GM12878 (cell line): ENCODE results near the gene DYNLL1. TPM values are rescaled to one million over a fixed set of nuclear protein-coding genes. Genes with fewer than 3 reads are reported as not detected.
A peak's percentile ranks its signal among the peaks of the same experiment; 100 is the strongest.

ENCODE experiments used
- ATAC-seq: fragments of 200-7000 bp; cut with Tn5 transposase; 3 replicates; pipeline ENCODE4 v1.9.1; 2020; ENCODE audit warnings: mild to moderate bottlenecking, moderate library complexity
- BruUV-seq: library from RNA; stranded (reverse); fragments of 400-500 nt; replicated peaks from 2 replicates; lab custom pipeline; 2021; lab: Mats Ljungman, UMichigan
- CTCF ChIA-PET: fragments of 300-600 bp; sonication (Branson Sonifier 250); formaldehyde crosslinking; extraction: SDS; loops from one replicate; lab custom pipeline; 2021; ENCODE audit warnings: inconsistent platforms; lab: Yijun Ruan, JAX
- POLR2A ChIA-PET: fragments of 350-600 bp; formaldehyde crosslinking; extraction: SDS; loops from one replicate; lab custom pipeline; 2021; ENCODE audit warnings: inconsistent platforms; lab: Charles Lee
- RAD21 ChIA-PET: fragments of 300-600 bp; sonication (Branson Sonifier 250); formaldehyde crosslinking; loops from one replicate; lab custom pipeline; 2023; ENCODE audit warnings: antibody characterized with exemption; ENCODE audit not compliant: unreplicated experiment; lab: Charles Lee
- SMC1A ChIA-PET: fragments of 300-600 bp; sonication (Branson Sonifier 250); formaldehyde crosslinking; loops from one replicate; lab custom pipeline; 2023; ENCODE audit not compliant: unreplicated experiment, uncharacterized antibody; lab: Charles Lee
- DNase-seq: peaks from one replicate; pipeline ENCODE4 v3.0.0-alpha.2; 2011; ENCODE audit warnings: low read depth, low spot score
- FAIRE-seq: peaks from 3 replicates; lab custom pipeline; 2011; peaks lifted over from hg19 to GRCh38; lab: Jason Lieb, UNC
- H2AFZ ChIP-seq: 2 replicates; pipeline ENCODE4 v1.6.0; 2011; ENCODE audit warnings: low read depth, low read length, control low read depth; ENCODE audit not compliant: control insufficient read depth
- H3K27ac ChIP-seq: 2 replicates; pipeline ENCODE4 v1.5.1; 2011; ENCODE audit warnings: control low read depth; ENCODE audit not compliant: control insufficient read depth, insufficient read depth
- H3K27me3 ChIP-seq, 2 experiments: replicated peaks in 1 of 2; 2 replicates each; pipeline versions ENCODE4 v1.6.0 to v1.6.1; 2011; ENCODE audit warnings: low read length in 1 of 2; ENCODE audit not compliant: control insufficient read depth in 2 of 2, insufficient read depth in 2 of 2
- H3K36me3 ChIP-seq, 2 experiments: 2 replicates each; pipeline ENCODE4 v1.5.1; 2011; ENCODE audit warnings: low read length in 1 of 2; ENCODE audit not compliant: control insufficient read depth in 2 of 2, insufficient read depth in 2 of 2
- H3K4me1 ChIP-seq: 2 replicates; pipeline ENCODE4 v1.6.1; 2011; ENCODE audit warnings: mild to moderate bottlenecking, low read length, moderate library complexity, mixed read lengths; ENCODE audit not compliant: control insufficient read depth, insufficient read depth
- H3K4me2 ChIP-seq: 2 replicates; pipeline ENCODE4 v1.6.0; 2011; ENCODE audit warnings: control low read depth; ENCODE audit not compliant: control insufficient read depth, insufficient read depth
- H3K4me3 ChIP-seq: fragments of 200-600 bp; sonication (generic); 2 replicates; pipeline ENCODE4 v1.5.1; 2016
- H3K79me2 ChIP-seq: 2 replicates; pipeline ENCODE4 v1.6.0; 2011; ENCODE audit warnings: low read length; ENCODE audit not compliant: control insufficient read depth, insufficient read depth
- H3K9ac ChIP-seq: 2 replicates; pipeline ENCODE4 v1.8.0; 2011; ENCODE audit warnings: low read length, control low read depth, mixed read lengths; ENCODE audit not compliant: control insufficient read depth, insufficient read depth
- H3K9me3 ChIP-seq: replicated peaks from 3 replicates; pipeline ENCODE4 v1.5.1; 2011; ENCODE audit warnings: mild to moderate bottlenecking, low read length; ENCODE audit not compliant: control insufficient read depth, insufficient read depth
- H4K20me1 ChIP-seq: 2 replicates; pipeline ENCODE4 v1.6.0; 2011; ENCODE audit not compliant: control insufficient read depth, insufficient read depth
- CBFB ChIP-seq: IDR thresholded peaks from 2 replicates; pipeline ENCODE4 v1.6.1; 2016; ENCODE audit warnings: antibody characterized with exemption, low read depth
- MEF2B ChIP-seq: fragments of 450-650 bp; IDR thresholded peaks from 2 replicates; pipeline ENCODE4 v1.6.1; 2018; ENCODE audit warnings: mild to moderate bottlenecking, moderate library complexity; ENCODE audit not compliant: partially characterized antibody, poor library complexity, severe bottlenecking
- MYB ChIP-seq: fragments of 150-350 bp; IDR thresholded peaks from 2 replicates; pipeline ENCODE4 v1.6.1; 2014; ENCODE audit warnings: mild to moderate bottlenecking, low read depth, low read length, borderline replicate concordance
- ZBED1 ChIP-seq: IDR thresholded peaks from 2 replicates; pipeline ENCODE4 v1.6.1; 2016; ENCODE audit warnings: borderline replicate concordance
- ZNF622 ChIP-seq: fragments of 450-650 bp; IDR thresholded peaks from 2 replicates; pipeline ENCODE4 v1.6.1; 2017; ENCODE audit warnings: mild to moderate bottlenecking, inconsistent platforms
- WGBS: methylation state at CpG from one replicate; pipeline ENCODE4 v1.1.6; 2016; ENCODE audit warnings: low lambda C conversion rate; ENCODE audit not compliant: insufficient replicate concordance, insufficient coverage; ENCODE audit errors: missing lambda C conversion rate; 5-methylcytosine and 5-hydroxymethylcytosine counted together
- in situ Hi-C: fragments of 300-500 bp; cut with MboI; formaldehyde crosslinking; loops from 9 replicates; pipeline ENCODE4 v1.14.3; 2018; ENCODE audit warnings: mixed read lengths
- intact Hi-C: fragments of 100-400 bp; cut with micrococcal nuclease; formaldehyde crosslinking; loops from one replicate; pipeline ENCODE4 v1.14.2; 2022; ENCODE audit not compliant: unreplicated experiment
- polyA plus RNA-seq, 11 experiments: library from polyadenylated mRNA; depleted of rRNA in 4 of 11; unstranded in 6 of 11; stranded (reverse) in 5 of 11; fragments of >200 nt; fragmentation: Nextera tagmentation in 4 of 11; fragmentation: Illumina TruSeq in 1 of 11; extraction: Ambion mirVana in 4 of 11; extraction: Trizol in 1 of 11; gene quantifications; 1 replicate in 1 of 11; 2 replicates in 10 of 11; pipeline versions ENCODE4 v1.2.1 to v1.2.3, GENCODE V29; 2011 to 2016; ENCODE audit warnings: inconsistent platforms in 2 of 11, missing spikeins in 2 of 11, low read depth in 1 of 11
- total RNA-seq, 4 experiments: library from RNA; depleted of rRNA in 3 of 4; stranded (reverse); fragments of >200 nt in 3 of 4; fragmentation: Illumina TruSeq in 1 of 4; extraction: Trizol in 1 of 4; gene quantifications; 2 replicates each; pipeline versions ENCODE4 v1.2.1 to v1.2.3, GENCODE V29; 2013 to 2021
- TF ChIP-seq, protein P1 (sequence below): IDR thresholded peaks from 2 replicates; pipeline ENCODE4 v1.6.1; 2012; ENCODE audit warnings: improper control_type of control experiment, low read depth, low read length; ENCODE audit not compliant: insufficient replicate concordance

Gene DYNLL1
- total and polyA plus RNA-seq, 10 of the 15 experiments (the other 5 are each of a cell fraction or from before 2014, with no cell fraction given) = 239 to 796 (median 379) TPM

DNA sequence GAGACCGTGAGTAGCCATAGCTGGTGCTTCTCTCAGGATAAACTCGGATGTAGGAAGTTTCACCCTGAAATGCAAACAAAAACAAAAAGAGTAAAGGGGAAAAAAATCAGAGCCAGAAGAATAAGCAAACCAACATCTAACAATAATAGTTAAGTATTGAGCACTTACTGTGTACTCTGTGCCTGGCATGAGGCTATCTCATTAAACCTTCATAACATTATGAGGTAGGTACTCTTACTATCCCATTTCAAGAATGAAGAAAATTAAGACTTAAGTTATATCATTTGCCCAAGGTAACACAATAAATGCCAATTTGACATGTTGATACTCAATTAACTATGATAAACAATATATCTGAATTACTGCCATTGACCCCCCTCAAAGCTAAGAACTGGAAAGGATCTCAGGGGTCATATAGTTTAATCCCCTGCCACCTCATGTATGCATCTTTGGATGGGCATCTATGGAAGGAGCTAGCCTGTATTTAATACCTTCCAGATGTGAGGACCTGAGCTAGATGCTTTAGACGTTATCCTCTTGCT, 33.7 kb upstream of the DYNLL1 start:
- in situ Hi-C loops = no loop called here
- no peak overlapping the region for H3K4me3 ChIP-seq
- no peak overlapping the region for H3K27ac ChIP-seq
- no peaks in the 10 kb centered on the region for H3K27me3 ChIP-seq
- TSS peak; percentile 1 for BruUV-seq
- DNase-seq = no peak
- POLR2A ChIA-PET = interaction anchor here (1.1 to 1.6 kb wide), 2 partner anchors 12 to 24 kb away, joined by 4 read pairs; partner anchors contain the start of gene COX6A1
- no peak for TF ChIP-seq MEF2B
- TF ChIP-seq, protein P1, sequence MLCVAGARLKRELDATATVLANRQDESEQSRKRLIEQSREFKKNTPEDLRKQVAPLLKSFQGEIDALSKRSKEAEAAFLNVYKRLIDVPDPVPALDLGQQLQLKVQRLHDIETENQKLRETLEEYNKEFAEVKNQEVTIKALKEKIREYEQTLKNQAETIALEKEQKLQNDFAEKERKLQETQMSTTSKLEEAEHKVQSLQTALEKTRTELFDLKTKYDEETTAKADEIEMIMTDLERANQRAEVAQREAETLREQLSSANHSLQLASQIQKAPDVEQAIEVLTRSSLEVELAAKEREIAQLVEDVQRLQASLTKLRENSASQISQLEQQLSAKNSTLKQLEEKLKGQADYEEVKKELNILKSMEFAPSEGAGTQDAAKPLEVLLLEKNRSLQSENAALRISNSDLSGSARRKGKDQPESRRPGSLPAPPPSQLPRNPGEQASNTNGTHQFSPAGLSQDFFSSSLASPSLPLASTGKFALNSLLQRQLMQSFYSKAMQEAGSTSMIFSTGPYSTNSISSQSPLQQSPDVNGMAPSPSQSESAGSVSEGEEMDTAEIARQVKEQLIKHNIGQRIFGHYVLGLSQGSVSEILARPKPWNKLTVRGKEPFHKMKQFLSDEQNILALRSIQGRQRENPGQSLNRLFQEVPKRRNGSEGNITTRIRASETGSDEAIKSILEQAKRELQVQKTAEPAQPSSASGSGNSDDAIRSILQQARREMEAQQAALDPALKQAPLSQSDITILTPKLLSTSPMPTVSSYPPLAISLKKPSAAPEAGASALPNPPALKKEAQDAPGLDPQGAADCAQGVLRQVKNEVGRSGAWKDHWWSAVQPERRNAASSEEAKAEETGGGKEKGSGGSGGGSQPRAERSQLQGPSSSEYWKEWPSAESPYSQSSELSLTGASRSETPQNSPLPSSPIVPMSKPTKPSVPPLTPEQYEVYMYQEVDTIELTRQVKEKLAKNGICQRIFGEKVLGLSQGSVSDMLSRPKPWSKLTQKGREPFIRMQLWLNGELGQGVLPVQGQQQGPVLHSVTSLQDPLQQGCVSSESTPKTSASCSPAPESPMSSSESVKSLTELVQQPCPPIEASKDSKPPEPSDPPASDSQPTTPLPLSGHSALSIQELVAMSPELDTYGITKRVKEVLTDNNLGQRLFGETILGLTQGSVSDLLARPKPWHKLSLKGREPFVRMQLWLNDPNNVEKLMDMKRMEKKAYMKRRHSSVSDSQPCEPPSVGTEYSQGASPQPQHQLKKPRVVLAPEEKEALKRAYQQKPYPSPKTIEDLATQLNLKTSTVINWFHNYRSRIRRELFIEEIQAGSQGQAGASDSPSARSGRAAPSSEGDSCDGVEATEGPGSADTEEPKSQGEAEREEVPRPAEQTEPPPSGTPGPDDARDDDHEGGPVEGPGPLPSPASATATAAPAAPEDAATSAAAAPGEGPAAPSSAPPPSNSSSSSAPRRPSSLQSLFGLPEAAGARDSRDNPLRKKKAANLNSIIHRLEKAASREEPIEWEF = no peak
- no peak for TF ChIP-seq ZNF622
- no peak for TF ChIP-seq MYB
- TF ChIP-seq CBFB = no peak
- TF ChIP-seq ZBED1 = 0 out of 2 replicates have a peak, but pooled peaks have one; percentile 4
- TF ChIP-seq, all 136 proteins: peak for 1
- H3K79me2 ChIP-seq = peaks cover 17% of the 10 kb centered on the region
- FAIRE-seq = no peak
- no peak overlapping the region for H2AFZ ChIP-seq
- intact Hi-C loops = no loop called here
- WGBS = 97% methylated on average over 3 of the region's 3 CpGs
- H3K36me3 ChIP-seq = peaks cover 29 to 55% of the 10 kb centered on the region in 2 experiments
- RAD21 ChIA-PET = interaction anchor here (1.6 kb wide), 1 partner anchor 35 kb away, joined by 5 read pairs; no protein-coding TSS in a partner anchor
- SMC1A ChIA-PET = interaction anchor here (1.0 to 2.6 kb wide), 2 partner anchors 10 to 16 kb away, joined by 3 to 10 read pairs; partner anchors contain the start of genes GATC and TRIAP1
- no peak overlapping the region for H3K9ac ChIP-seq
- peaks cover 5% of the 10 kb centered on the region for H3K4me1 ChIP-seq
- CTCF ChIA-PET = interaction anchor here (1.1 kb wide), 1 partner anchor 10 kb away, joined by 3 read pairs; no protein-coding TSS in a partner anchor
- H3K4me2 ChIP-seq = no peak overlapping the region
- no peak for ATAC-seq
- no peaks in the 10 kb centered on the region for H3K9me3 ChIP-seq
- H4K20me1 ChIP-seq = peaks cover 6% of the 10 kb centered on the region; the same call in 1 of the 2 replicates
